Measurements from ENCODE around the gene TSPAN9. TPM values are rescaled to one million over a fixed set of nuclear protein-coding genes. Genes with fewer than 3 reads are reported as not detected.

Gene TSPAN9
- total RNA-seq, 1 donor from 2014 or later, result 81.2 TPM

- no peak for ATAC-seq
Observed at GRCh38 chr12:3257411-3257810, 180.2 kb downstream of the TSPAN9 start.

GRCh38 chr12:3259973-3260372, 182.8 kb downstream of the TSPAN9 start:
- Histone ChIP-seq H3K27ac (no peak overlapping the region), H3K4me3 (no peak overlapping the region), H3K4me1 (peaks cover 6% of the 10 kb centered on the region), H3K9me3 (no peaks in the 10 kb centered on the region), H3K27me3 (no peaks in the 10 kb centered on the region), H3K36me3 (no peaks in the 10 kb centered on the region)
- intact Hi-C loops (cut with DNase I), result no loop called here
- DNase-seq (no peak), ATAC-seq (no peak)
- no peak for TF ChIP-seq CTCF (IDR thresholded peaks at IDR 0.05)

More at GRCh38 chr12:3257411-3257810, 180.2 kb downstream of the TSPAN9 start:
- Histone ChIP-seq H3K9me3 (no peaks in the 10 kb centered on the region), H3K36me3 (no peaks in the 10 kb centered on the region), H3K4me1 (peaks cover 6% of the 10 kb centered on the region), H3K4me3 (no peak overlapping the region), H3K27ac (no peak overlapping the region), H3K27me3 (no peaks in the 10 kb centered on the region)
- TF ChIP-seq CTCF (IDR thresholded peaks at IDR 0.05), result no peak
- DNase-seq, result no peak
- intact Hi-C loops (cut with DNase I), result no loop called here

GRCh38 chr12:3261782-3262359, 184.7 kb downstream of the TSPAN9 start:
- Histone ChIP-seq H3K27ac (no peak overlapping the region), H3K4me1 (peaks cover 6% of the 10 kb centered on the region), H3K9me3 (no peaks in the 10 kb centered on the region), H3K36me3 (no peaks in the 10 kb centered on the region), H3K27me3 (no peaks in the 10 kb centered on the region), H3K4me3 (no peak overlapping the region)
- TF ChIP-seq CTCF (IDR thresholded peaks at IDR 0.05), result peak; percentile 22
- DNase-seq (no peak), ATAC-seq (no peak)
- intact Hi-C loops (cut with DNase I), result no loop called here

- TF ChIP-seq CTCF (IDR thresholded peaks at IDR 0.05), result no peak
- intact Hi-C loops (cut with DNase I), result no loop called here
- Histone ChIP-seq H3K9me3 (no peaks in the 10 kb centered on the region), H3K4me1 (peaks cover 6% of the 10 kb centered on the region), H3K4me3 (no peak overlapping the region), H3K27ac (no peak overlapping the region), H3K27me3 (no peaks in the 10 kb centered on the region), H3K36me3 (no peaks in the 10 kb centered on the region)
- ATAC-seq (no peak), DNase-seq (no peak)
Observed at GRCh38 chr12:3262470-3262869, 185.3 kb downstream of the TSPAN9 start.

GRCh38 chr12:3263282-3263681, 186.1 kb downstream of the TSPAN9 start:
- H3K36me3 ChIP-seq, result no peaks in the 10 kb centered on the region
- H3K27ac ChIP-seq, result no peak overlapping the region
- no peak overlapping the region for H3K4me3 ChIP-seq
- ATAC-seq (no peak), DNase-seq (no peak)
- intact Hi-C loops (cut with DNase I), result no loop called here
- peaks cover 6% of the 10 kb centered on the region for H3K4me1 ChIP-seq
- H3K9me3 ChIP-seq, result no peaks in the 10 kb centered on the region
- H3K27me3 ChIP-seq, result no peaks in the 10 kb centered on the region
- TF ChIP-seq CTCF (IDR thresholded peaks at IDR 0.05), result no peak

Measured in upper lobe of right lung (tissue), 1 donor.